ENCODE data around the gene RHOBTB1.
A peak's percentile ranks its signal among the peaks of the same experiment; 100 is the strongest.

Gene RHOBTB1

DNA sequence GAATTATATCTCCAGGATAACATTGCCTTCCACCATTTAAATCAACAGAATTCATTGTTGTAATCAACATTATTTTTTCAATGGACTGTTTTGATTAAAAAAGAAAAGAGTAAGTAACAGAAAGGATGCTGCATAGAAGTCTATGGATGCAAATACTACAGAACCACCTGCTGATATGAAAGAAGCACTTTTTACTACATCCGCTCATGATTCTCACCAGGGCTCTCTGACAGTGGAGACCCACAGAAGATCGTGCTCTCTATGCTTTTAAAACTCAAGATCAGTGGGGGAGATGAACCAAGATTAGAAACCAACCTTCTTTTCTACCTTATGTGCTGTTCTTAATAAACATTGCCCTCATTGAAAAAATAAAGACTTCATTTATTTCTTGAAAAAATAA, 24.4 kb downstream of the RHOBTB1 start:
- in situ Hi-C loops (cut with HindIII; ENCODE audit: low sequenced_read_pairs): no loop called here
- TF ChIP-seq, protein P1, sequence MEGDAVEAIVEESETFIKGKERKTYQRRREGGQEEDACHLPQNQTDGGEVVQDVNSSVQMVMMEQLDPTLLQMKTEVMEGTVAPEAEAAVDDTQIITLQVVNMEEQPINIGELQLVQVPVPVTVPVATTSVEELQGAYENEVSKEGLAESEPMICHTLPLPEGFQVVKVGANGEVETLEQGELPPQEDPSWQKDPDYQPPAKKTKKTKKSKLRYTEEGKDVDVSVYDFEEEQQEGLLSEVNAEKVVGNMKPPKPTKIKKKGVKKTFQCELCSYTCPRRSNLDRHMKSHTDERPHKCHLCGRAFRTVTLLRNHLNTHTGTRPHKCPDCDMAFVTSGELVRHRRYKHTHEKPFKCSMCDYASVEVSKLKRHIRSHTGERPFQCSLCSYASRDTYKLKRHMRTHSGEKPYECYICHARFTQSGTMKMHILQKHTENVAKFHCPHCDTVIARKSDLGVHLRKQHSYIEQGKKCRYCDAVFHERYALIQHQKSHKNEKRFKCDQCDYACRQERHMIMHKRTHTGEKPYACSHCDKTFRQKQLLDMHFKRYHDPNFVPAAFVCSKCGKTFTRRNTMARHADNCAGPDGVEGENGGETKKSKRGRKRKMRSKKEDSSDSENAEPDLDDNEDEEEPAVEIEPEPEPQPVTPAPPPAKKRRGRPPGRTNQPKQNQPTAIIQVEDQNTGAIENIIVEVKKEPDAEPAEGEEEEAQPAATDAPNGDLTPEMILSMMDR (IDR thresholded peaks at IDR 0.05; ENCODE audit: low read depth, low read length, missing control alignments): no peak
- no peak overlapping the region for H3K4me3 ChIP-seq (ENCODE audit: low read depth, low read length)
- no peak for DNase-seq (ENCODE audit: low read depth)

DNA sequence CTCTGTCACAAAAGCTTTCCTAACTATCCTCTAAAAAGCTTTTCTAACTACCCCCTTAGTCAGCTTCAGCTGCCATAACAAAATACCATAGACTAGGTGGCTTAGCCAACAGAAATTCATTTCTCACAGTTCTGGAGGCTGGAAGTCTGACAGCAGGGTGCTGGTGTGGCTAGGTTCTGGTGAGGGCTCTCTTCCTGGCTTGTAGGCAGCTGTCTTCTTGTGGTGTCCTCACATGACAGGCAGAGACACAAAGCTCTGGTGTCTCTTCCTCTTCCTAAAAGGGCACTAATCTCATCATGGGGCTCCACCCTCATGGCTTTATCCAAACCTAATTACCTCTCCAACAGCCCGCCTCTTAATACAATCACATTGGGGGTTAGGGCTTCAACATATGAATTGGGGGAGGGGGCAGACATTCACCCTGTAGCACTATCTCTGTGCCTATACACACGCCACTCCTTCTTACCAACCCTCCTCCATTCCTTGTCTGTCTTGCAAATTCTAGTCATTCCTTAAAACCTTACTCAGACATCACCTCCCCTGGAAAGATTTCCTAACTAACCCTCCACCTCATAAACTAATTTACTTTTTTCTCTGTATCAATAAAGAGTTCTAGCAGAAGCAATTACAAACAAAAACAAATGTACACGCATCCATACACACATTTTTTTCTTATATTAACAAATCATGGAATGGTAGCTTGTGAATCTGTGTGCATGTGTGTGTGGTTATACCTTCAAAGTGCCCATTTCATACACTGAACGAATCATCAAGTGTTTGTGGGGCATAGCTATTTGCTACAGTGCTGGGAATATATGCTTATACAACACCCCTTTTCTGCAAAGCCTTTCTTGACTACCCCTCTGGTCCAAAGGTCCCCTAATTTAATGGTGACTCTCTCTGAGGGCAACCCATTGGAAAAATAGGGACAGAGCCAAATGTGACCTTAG, 26.4 kb downstream of the RHOBTB1 start:
- TF ChIP-seq, protein P1 (IDR thresholded peaks at IDR 0.05; ENCODE audit: low read depth, low read length, missing control alignments): no peak
- H3K4me3 ChIP-seq (ENCODE audit: low read depth, low read length): no peak overlapping the region
- no peak for DNase-seq (ENCODE audit: low read depth)
- in situ Hi-C loops (cut with HindIII; ENCODE audit: low sequenced_read_pairs): no loop called here

DNA sequence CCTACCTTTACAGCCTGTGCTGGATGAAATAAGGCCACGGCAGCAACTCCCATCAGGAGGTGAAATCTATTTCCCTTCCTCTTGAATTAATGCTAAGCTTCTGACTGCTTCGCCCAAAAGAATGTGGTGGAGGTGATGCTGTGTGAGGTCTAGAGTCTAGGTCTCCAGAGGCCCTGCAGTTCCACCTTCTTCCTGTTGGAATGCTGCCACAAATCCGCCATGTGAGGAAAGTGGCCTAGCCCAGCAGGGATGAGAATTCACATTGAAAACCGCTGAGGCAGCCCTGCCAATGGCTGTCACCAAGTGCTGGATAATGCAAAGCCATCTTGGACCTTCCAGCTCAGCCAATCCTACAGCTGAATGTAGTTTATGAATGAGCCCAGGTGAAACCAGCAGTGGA, 28.0 kb downstream of the RHOBTB1 start:
- in situ Hi-C loops (cut with HindIII; ENCODE audit: low sequenced_read_pairs): no loop called here
- no peak for DNase-seq (ENCODE audit: low read depth)
- TF ChIP-seq, protein P1 (IDR thresholded peaks at IDR 0.05; ENCODE audit: low read depth, low read length, missing control alignments): no peak
- H3K4me3 ChIP-seq (ENCODE audit: low read depth, low read length): no peak overlapping the region

DNA sequence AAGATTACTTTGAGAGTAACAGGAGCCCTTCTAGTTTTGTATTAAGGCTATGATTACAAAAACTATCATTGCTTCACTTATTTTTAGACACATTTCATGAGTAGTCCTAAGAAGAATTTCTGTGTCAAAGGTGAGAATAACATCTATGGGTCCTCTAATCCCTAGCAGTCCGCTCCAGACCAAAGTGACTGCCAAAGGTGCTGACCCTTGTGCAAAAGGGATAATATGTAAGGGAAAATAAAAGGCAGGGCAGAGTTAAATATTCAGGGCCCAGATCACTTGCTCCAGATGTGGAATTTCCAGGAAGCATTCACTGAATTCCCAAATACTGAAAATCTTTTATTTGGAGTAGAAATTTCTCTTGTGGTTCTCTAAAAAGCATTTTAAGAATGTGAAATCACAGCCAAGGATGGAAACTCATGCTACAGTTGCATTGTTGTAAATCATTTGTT, 29.3 kb downstream of the RHOBTB1 start:
- in situ Hi-C loops (cut with HindIII; ENCODE audit: low sequenced_read_pairs): no loop called here
- TF ChIP-seq, protein P1 (IDR thresholded peaks at IDR 0.05; ENCODE audit: low read depth, low read length, missing control alignments): no peak
- no peak overlapping the region for H3K4me3 ChIP-seq (ENCODE audit: low read depth, low read length)
- peak; percentile 81 for DNase-seq (ENCODE audit: low read depth)

DNA sequence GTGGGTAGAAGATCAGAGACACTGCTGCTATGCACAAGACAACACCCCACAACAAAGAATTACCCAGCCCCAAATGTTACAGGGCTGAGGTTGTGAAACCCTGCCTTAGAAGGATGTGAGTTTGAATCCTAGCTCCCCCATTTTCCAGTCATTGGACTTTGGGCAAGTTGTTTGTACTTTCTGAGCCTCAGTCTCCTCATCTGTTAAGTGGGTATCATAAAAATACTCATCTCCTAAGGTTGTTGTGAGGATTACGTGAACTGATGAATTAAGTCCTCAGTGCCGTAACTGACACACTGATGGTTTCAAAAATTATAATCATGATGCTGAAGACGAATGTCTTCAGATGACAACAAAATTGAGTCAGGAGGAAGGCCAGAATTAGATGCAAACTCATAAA, 30.3 kb downstream of the RHOBTB1 start:
- no peak overlapping the region for H3K4me3 ChIP-seq (ENCODE audit: low read depth, low read length)
- TF ChIP-seq, protein P1 (IDR thresholded peaks at IDR 0.05; ENCODE audit: low read depth, low read length, missing control alignments): no peak
- no peak for DNase-seq (ENCODE audit: low read depth)
- in situ Hi-C loops (cut with HindIII; ENCODE audit: low sequenced_read_pairs): no loop called here

DNA sequence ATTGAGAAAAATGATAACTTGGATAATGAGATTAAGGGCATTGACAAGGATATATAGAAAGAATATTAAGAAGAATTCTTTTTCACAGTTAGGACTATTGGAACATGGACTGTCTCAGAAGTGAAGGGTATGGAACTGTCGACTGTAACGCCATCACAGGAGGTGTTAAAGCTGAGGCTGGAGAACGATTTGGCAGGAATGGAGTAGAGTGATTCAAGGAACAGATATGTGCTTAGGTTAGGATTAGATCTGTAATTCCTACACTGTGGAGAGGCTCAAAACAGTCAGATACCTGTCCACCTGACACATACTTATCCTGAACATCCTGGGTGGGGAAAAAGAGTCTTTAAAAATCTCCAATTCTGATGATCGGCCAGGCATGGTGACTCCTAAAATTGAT, 30.9 kb downstream of the RHOBTB1 start:
- TF ChIP-seq, protein P1 (IDR thresholded peaks at IDR 0.05; ENCODE audit: low read depth, low read length, missing control alignments): no peak
- DNase-seq (ENCODE audit: low read depth): no peak
- in situ Hi-C loops (cut with HindIII; ENCODE audit: low sequenced_read_pairs): no loop called here
- no peak overlapping the region for H3K4me3 ChIP-seq (ENCODE audit: low read depth, low read length)

All from astrocyte of the cerebellum (primary cell).